HUES64 (cell line): ENCODE results near the gene DEFB124. TPM values are rescaled to one million over a fixed set of nuclear protein-coding genes. Genes with fewer than 3 reads are reported as not detected.
A peak's percentile ranks its signal among the peaks of the same experiment; 100 is the strongest.
"Not testable (repeated sequence)": the region's sequence is repeated elsewhere in the genome, so short reads cannot be mapped to it uniquely, and the experiment has no call there.

ENCODE experiments used
- H3K27ac ChIP-seq: 2 replicates; pipeline ENCODE4 v1.7.0; 2013; ENCODE audit warnings: low read depth, low read length, inconsistent platforms
- H3K27me3 ChIP-seq: 2 replicates; pipeline ENCODE4 v1.6.1; 2013; ENCODE audit warnings: mild to moderate bottlenecking, low read length; ENCODE audit not compliant: insufficient read depth
- H3K36me3 ChIP-seq: 2 replicates; pipeline ENCODE4 v1.6.1; 2013; ENCODE audit warnings: mild to moderate bottlenecking, low read length; ENCODE audit not compliant: insufficient read depth
- H3K4me1 ChIP-seq: 2 replicates; pipeline ENCODE4 v1.6.1; 2013; ENCODE audit warnings: mild to moderate bottlenecking, low read length, moderate library complexity; ENCODE audit not compliant: insufficient read depth
- H3K4me3 ChIP-seq: 2 replicates; pipeline ENCODE4 v1.5.1; 2013; ENCODE audit warnings: mild to moderate bottlenecking, low read length, moderate library complexity
- H3K9ac ChIP-seq: 2 replicates; pipeline ENCODE4 v1.6.1; 2013; ENCODE audit warnings: mild to moderate bottlenecking, low read depth, low read length
- H3K9me3 ChIP-seq: 2 replicates; pipeline ENCODE4 v1.6.1; 2013; ENCODE audit warnings: low read depth, low read length; ENCODE audit not compliant: insufficient read depth
- WGBS: fragments of 150-250, 120-280 bp; methylation state at CpG from one replicate; pipeline ENCODE4 v1.1.7; 2013; ENCODE audit warnings: missing lambda C conversion rate; 5-methylcytosine and 5-hydroxymethylcytosine counted together
- polyA plus RNA-seq, 2 experiments: library from polyadenylated mRNA; stranded (reverse); fragments of 50-300 nt; gene quantifications; one replicate each; pipeline ENCODE4 v1.2.3, GENCODE V29; 2013

The DEFB124 gene
- not detected for polyA plus RNA-seq (2013, experiment 1 of 2)
- not detected for polyA plus RNA-seq (2013, experiment 2 of 2)

GRCh38 chr20:31474758-31475427, at the start of gene DEFB124, which contains the start of gene REM1:
DEFB124 (minus strand) TSS chr20:31475127; CDS start chr20:31473013, 2,114 bp downstream.
REM1 (plus strand) TSS chr20:31475288; CDS start chr20:31476446, 1,158 bp downstream.
- Histone ChIP-seq H3K4me1 (no peaks in the 10 kb centered on the region), H3K4me3 (no peak within 1 kb of the TSS), H3K36me3 (no peaks in the 10 kb centered on the region), H3K27me3 (no peaks in the 10 kb centered on the region), H3K9ac (no peak within 1 kb of the TSS), H3K9me3 (peaks cover 65% of the 10 kb centered on the region), H3K27ac (no peak within 1 kb of the TSS)
- whole genome bisulfite sequencing: 88% methylated on average over 33 of the region's 33 CpGs

- WGBS: 97% methylated on average over 8 of the region's 8 CpGs
- no peaks in the 10 kb centered on the region for H3K9me3 ChIP-seq
- no peaks in the 10 kb centered on the region for H3K4me1 ChIP-seq
- no peaks in the 10 kb centered on the region for H3K27me3 ChIP-seq
- no peak overlapping the region for H3K9ac ChIP-seq
- H3K27ac ChIP-seq: no peak overlapping the region
- no peak overlapping the region for H3K4me3 ChIP-seq
- H3K36me3 ChIP-seq: peaks cover 53% of the 10 kb centered on the region
Observed at GRCh38 chr20:31523361-31524283, 48.7 kb upstream of the DEFB124 start.

- H3K27me3 ChIP-seq: no peaks in the 10 kb centered on the region
- H3K36me3 ChIP-seq: peaks cover 44% of the 10 kb centered on the region
- H3K4me3 ChIP-seq: no peak overlapping the region
- no peaks in the 10 kb centered on the region for H3K9me3 ChIP-seq
- WGBS: 98% methylated on average over 6 of the region's 6 CpGs
- H3K27ac ChIP-seq: no peak overlapping the region
- H3K4me1 ChIP-seq: no peaks in the 10 kb centered on the region
- no peak overlapping the region for H3K9ac ChIP-seq
Observed at GRCh38 chr20:31522731-31523130, 47.8 kb upstream of the DEFB124 start.

GRCh38 chr20:31521267-31521666, 46.3 kb upstream of the DEFB124 start:
- H3K9ac ChIP-seq, H3K9me3 ChIP-seq, H3K4me1 ChIP-seq, H3K4me3 ChIP-seq, H3K27me3 ChIP-seq, H3K27ac ChIP-seq: not testable (repeated sequence)
- peaks cover 40% of the 10 kb centered on the region for H3K36me3 ChIP-seq
- WGBS: 95% methylated on average over 7 of the region's 7 CpGs

- 80% methylated on average over 4 of the region's 4 CpGs for WGBS
- Histone ChIP-seq H3K4me3 (no peak overlapping the region), H3K27me3 (no peaks in the 10 kb centered on the region), H3K9ac (no peak overlapping the region), H3K36me3 (peaks cover 25% of the 10 kb centered on the region), H3K9me3 (no peaks in the 10 kb centered on the region), H3K4me1 (peaks cover 19% of the 10 kb centered on the region), H3K27ac (no peak overlapping the region)
Observed at GRCh38 chr20:31517373-31517772, 42.4 kb upstream of the DEFB124 start.

GRCh38 chr20:31516651-31517050, 41.7 kb upstream of the DEFB124 start:
- no peak overlapping the region for H3K27ac ChIP-seq
- H3K27me3 ChIP-seq: no peaks in the 10 kb centered on the region
- H3K36me3 ChIP-seq: peaks cover 25% of the 10 kb centered on the region
- WGBS: 97% methylated on average over 2 of the region's 2 CpGs
- H3K9me3 ChIP-seq: no peaks in the 10 kb centered on the region
- H3K9ac ChIP-seq: no peak overlapping the region
- no peak overlapping the region for H3K4me3 ChIP-seq
- peaks cover 19% of the 10 kb centered on the region for H3K4me1 ChIP-seq

- H3K4me1 ChIP-seq: peaks cover 19% of the 10 kb centered on the region
Observed at GRCh38 chr20:31516166-31516565, 41.2 kb upstream of the DEFB124 start.

GRCh38 chr20:31515775-31516107, 40.8 kb upstream of the DEFB124 start:
- Histone ChIP-seq H3K9ac (no peak overlapping the region), H3K4me3 (peak overlapping the region; percentile 91), H3K9me3 (no peaks in the 10 kb centered on the region), H3K36me3 (peaks cover 20% of the 10 kb centered on the region), H3K4me1 (peaks cover 19% of the 10 kb centered on the region), H3K27ac (no peak overlapping the region), H3K27me3 (no peaks in the 10 kb centered on the region)
- 90% methylated on average over 3 of the region's 3 CpGs for WGBS

More at GRCh38 chr20:31516166-31516565, 41.2 kb upstream of the DEFB124 start:
- Histone ChIP-seq H3K27me3 (no peaks in the 10 kb centered on the region), H3K9me3 (no peaks in the 10 kb centered on the region), H3K27ac (no peak overlapping the region), H3K9ac (no peak overlapping the region), H3K36me3 (peaks cover 24% of the 10 kb centered on the region), H3K4me3 (peak overlapping the region; percentile 91; the same call in 1 of the 2 replicates)
- WGBS: 89% methylated on average over 4 of the region's 4 CpGs

- 33% methylated on average over 4 of the region's 4 CpGs for WGBS
- peak overlapping the region; percentile 90 for H3K9ac ChIP-seq
- H3K36me3 ChIP-seq: peaks cover 18% of the 10 kb centered on the region
- no peak overlapping the region for H3K27ac ChIP-seq
- H3K4me3 ChIP-seq: peak overlapping the region; percentile 91
- H3K4me1 ChIP-seq: peaks cover 19% of the 10 kb centered on the region
- no peaks in the 10 kb centered on the region for H3K9me3 ChIP-seq
- no peaks in the 10 kb centered on the region for H3K27me3 ChIP-seq
Observed at GRCh38 chr20:31515072-31515774, 40.3 kb upstream of the DEFB124 start.

GRCh38 chr20:31514154-31515071, 39.5 kb upstream of the DEFB124 start, which contains the start of gene HM13:
HM13 (plus strand) TSS chr20:31514442; CDS start chr20:31514552, 110 bp downstream.
- WGBS: under 1% methylated on average over 86 of the region's 86 CpGs
- Histone ChIP-seq H3K9ac (peak within 1 kb of the TSS; percentile 90), H3K27me3 (no peaks in the 10 kb centered on the region), H3K4me3 (peak within 1 kb of the TSS; percentile 91), H3K36me3 (peaks cover 14% of the 10 kb centered on the region), H3K9me3 (no peaks in the 10 kb centered on the region), H3K27ac (peak within 1 kb of the TSS; percentile 71), H3K4me1 (peaks cover 19% of the 10 kb centered on the region)
